ENCODE results near the gene TFB2M.
"Not testable (repeated sequence)": the region's sequence is repeated elsewhere in the genome, so short reads cannot be mapped to it uniquely, and the experiment has no call there.

The TFB2M gene

DNA sequence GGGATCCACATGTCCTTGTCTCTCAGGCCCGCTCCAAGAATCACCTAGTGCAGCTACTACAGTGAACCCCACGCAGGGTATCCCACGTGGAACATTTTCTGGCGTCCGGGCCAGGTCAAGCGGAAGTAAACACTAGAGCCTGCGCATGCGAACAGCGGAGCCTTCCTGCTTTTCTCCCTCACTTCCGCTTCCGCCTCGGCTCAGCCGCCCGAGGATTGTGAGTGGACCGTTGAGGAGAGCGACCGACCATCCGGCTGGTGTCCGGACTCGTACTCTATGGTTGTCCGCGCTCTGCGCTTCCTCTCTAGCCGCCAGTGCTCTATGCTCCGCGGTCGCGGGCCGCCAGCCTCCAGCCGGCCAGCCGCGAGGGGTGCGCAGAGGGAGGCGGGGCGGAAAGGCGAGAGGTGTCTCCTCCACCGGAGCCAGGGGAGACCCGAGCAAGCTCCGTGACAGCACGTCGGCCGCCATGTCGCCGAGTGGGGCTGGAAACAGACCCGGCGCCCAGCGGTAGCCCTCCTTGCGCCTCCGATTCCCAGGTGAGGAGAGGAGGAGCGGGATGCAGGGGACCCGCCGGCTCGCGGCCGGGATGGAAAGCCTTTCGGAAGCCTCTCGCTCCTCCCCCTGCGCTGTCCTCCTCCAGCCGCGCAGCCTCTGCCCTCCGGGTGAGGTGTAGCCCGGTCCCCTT lies at the start of gene TFB2M, which contains the start of gene CNST:
Gene TFB2M, minus strand, starts transcription at position 134 of the 685 bp plus-strand sequence. Its CDS starts 123 bp downstream, at position 11.
Gene CNST, plus strand, starts transcription at position 329 of the 685 bp plus-strand sequence. CDS start 25,107 bp downstream, outside the sequence.
- DNase-seq, result peak; percentile 99

- DNase-seq, result no peak
Observed at GRCh38 chr1:246613096-246613758, 47.2 kb upstream of the TFB2M start.

DNA sequence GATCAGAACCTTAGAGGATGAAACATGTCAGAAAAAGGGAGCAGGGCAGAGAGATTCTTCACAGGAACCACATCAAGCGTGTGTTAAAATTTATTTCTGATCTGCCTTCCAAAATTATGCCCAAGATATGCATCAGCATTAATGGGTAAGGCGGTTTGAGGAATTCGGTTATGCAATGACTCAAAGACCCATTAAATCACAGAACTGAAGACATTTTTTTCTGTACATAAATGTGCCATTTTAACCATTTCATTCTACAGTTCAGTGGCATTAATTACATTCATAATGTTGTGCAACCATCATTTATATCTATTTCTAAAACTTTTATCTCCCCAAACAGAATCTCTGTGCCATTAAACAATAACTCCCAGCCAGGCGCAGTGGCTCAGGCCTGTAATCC lies 43.6 kb upstream of the TFB2M start:
- no peak for DNase-seq

GRCh38 chr1:246608616-246609376 lies 42.7 kb upstream of the TFB2M start:
- peak; percentile 52 for DNase-seq

- DNase-seq, result no peak
Observed at GRCh38 chr1:246607462-246607861, 41.4 kb upstream of the TFB2M start.

DNA sequence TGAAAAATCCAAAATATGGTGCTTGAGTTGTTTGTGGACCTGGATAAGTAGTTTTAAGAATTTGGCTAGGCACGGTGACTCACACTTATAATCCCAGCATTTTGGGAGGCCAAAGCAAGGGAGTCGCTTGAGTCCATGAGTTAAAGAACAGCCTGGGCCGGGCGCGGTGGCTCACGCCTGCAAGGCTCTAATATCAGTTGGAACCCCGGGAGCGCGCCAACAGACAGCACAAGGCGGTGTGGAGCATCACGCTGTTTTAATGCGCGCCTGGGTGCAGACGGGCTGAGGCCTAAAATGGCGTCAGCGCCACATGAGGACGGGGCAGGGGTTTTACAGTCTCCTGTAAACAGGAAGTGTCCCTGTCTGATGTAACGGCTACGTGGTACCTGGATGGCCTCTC lies 39.2 kb upstream of the TFB2M start:
- not testable (repeated sequence) for DNase-seq

- DNase-seq, result no peak
Observed at GRCh38 chr1:246602194-246602593, 36.1 kb upstream of the TFB2M start.

GRCh38 chr1:246600579-246600978 lies 34.5 kb upstream of the TFB2M start:
- DNase-seq, result no peak

GRCh38 chr1:246599315-246599714 lies 33.3 kb upstream of the TFB2M start:
- no peak for DNase-seq

DNA sequence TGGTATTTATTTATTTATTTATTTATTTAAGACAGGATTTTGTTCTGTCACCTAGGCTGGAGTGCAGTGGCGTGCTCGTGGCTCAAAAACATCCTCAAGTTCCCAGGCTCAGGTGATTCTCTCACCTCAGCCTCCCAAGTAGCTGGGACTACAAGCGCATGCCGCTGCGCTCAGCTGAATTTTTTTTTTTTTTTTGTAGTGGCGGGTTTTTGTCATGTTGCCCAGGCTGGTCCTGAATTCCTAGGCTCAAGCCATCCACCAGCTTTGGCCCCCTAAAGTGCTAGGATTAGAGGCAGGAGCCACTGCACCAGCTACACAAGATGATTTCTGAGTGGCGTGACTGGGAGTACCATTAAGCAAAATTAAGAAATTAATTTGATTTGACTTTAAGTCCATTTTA lies 31.9 kb upstream of the TFB2M start:
- DNase-seq, result no peak

DNA sequence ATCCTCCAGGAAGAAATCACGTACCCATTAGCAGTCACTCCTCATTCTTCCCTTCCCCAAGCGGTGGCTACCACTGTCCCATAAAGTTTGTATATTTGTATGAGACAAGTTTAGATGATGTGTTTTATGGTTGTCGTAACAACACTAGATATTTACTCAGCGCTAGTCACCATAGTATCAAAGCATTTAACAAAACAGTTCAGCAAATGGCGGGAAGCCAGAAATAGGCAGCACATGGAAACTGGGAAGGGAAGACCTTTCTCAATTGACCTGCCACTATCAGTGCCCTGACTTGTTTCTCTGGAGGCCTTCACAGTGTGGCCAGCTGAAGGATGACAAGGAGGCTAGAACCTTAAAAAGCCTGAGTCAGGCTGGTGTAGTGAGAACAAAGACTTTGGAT lies 31.3 kb upstream of the TFB2M start:
- DNase-seq, result peak; percentile 66

DNA sequence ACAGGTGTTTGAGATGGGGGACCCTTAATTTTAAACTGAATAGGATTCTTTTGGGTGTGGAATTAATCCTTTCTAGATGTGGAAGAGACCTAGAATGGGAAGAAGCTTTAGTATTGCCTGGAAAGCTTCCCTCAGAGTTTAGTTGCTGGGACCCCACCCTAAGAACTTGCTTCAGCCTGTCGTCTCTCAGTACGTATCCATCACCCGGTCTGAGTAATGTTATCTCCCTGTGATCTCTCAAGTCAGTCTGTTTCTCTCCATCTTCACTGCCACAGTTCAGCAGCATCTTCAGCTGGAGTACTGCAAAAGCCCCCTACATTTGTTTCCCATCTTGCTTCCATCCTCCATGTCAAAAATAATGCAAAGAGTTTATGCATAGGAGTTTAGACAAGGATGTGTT lies 29.1 kb upstream of the TFB2M start:
- no peak for DNase-seq

DNA sequence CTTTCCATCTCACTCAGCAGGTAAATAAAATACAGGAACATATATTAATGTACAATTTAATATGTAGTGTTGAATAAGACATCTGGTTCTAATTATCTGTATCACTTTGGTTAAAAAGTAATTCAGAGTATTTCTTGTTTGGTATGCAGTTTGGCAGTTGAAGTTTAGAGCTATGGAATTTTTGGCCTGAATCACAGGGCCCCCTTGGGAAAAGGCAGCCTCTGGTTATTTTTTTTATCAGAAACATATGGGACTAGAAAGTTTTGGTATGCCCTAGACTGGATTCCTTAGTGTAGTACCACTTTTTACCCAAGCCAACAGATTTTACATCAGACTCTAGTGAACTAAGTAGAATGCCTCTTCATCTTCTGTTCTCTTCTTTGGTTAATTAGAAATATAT lies 26.6 kb upstream of the TFB2M start:
- DNase-seq, result peak; percentile 36

- no peak for DNase-seq
Observed at GRCh38 chr1:246591958-246592357, 25.9 kb upstream of the TFB2M start.

DNA sequence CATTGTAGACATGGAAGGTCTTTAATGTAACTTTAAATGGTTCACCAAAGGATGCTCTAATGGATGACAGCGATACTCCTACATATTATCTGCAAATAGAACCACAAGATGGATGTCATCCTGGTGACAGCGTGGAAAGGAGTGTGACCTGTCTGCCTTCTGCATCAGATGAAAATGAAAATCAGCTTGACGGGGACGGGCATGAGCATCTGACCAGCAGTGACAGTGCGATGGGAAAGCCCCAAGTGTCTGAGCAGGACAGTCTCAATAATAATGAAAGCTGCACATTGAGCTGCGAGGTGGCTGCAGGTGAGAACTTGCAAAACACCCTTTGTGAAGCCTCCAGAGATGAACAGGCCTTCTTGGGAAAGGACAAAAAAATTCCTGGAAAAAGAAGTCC lies 25.4 kb upstream of the TFB2M start:
- no peak for DNase-seq

DNA sequence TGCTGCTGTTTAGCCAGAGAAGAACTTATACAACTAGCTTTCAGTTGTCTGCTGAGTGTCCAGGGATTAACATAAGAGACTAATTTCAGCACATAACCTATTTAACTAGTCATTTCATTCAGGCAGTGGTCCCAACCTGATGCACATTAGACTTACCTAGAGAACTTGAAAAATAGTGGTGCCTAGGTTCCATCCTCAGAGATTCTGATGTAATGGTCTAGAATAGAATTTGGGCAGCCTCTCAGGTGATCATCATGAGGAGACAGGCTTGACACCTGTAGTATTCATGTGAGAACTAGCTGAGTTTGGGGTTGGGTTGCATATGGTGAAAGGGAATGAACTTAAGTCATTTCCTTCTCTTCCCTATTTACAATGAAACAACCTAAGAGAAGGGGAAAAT lies 25.0 kb upstream of the TFB2M start:
- no peak for DNase-seq

DNA sequence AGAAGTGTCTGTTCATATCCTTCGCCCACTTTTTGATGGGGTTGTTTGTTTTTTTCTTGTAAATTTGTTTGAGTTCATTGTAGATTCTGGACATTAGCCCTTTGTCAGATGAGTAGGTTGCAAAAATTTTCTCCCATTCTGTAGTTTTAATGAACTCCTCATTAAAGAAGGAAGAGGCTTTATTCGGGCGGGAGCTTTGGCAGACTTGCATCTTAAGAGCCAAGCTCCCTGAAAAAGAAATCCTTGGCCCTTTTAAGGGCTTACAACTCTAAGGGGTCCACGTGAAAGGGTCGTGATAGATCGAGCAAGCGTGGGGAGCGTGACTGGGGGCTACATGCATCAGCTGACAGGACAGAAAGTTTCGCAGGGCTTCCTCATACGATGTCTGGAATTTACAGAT lies 23.9 kb upstream of the TFB2M start:
- not testable (repeated sequence) for DNase-seq

DNA sequence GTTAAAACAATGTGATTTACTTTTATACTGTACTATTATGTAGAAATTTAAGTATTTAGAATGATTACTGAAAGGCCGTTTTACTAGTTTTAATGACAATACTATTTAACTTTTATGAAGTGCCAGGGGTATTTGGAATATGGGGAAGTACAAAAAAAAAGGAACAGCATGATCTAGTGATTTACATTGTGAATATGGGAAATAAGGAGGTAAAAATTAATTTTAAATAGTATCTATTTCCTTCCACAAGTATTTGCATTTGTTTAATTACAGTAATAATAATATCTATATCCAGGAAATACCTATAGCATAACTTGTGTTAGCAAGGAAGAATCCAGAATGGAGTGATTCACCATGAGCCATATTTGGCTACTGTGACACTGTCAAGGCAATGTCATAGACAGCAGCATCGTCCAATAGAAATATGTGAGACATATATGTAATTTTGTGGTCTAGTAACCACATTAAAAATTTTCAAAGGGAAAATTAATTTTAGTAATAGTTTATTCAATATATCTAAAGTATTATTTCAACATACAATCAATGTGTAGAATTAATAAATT lies 22.2 kb upstream of the TFB2M start:
- DNase-seq, result no peak

DNA sequence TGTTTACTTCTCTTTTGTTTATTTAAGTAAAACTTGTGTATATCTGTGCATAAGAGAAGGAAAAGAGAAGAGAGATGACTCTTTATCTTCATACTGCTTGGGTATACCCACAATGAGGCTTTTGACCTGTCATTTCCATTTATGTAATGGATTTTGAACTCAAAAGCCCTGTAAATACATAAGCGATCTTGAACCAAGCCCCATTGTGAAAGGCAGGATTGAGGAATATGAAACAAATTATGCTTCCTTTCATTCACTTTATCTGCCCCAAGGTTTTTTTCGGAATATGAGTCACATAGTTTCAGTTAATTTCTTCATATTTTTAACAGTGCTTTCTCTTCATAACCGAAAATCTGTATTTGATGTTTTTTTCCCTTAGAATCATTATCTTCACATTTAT lies 21.5 kb upstream of the TFB2M start:
- DNase-seq, result no peak

- no peak for DNase-seq
Observed at GRCh38 chr1:246587032-246587431, 21.0 kb upstream of the TFB2M start.

- DNase-seq, result no peak
Observed at GRCh38 chr1:246583448-246584185, 17.6 kb upstream of the TFB2M start.

DNA sequence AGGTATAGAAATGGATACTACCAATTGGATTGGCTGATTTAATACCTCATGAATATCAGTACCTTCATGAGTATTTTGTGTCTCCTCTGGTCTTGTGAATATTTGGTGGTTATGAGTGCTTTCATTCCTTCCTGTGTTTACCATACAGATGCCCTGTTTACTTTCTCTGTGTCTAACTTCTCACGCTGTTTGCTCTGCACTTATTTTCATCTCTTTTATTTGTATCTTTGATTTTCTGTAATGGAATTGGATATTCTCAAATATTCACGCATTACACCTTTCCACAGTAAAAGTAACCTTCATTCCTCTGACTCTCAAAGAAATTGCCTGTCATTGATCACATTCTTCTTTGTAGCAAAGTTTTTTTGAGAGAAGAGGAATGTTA lies 17.0 kb upstream of the TFB2M start:
- no peak for DNase-seq
